Activated effector memory CD4-positive, alpha-beta T cell treated with anti-CD3 and anti-CD28 coated beads, Interleukin-2, amount 50 U/mL, for 16 hours (primary cell): ENCODE measurements around the gene SYNRG.

Source experiments
- DNase-seq: peaks from one replicate; pipeline ENCODE4 v3.0.0-alpha.2; 2020

Gene SYNRG

GRCh38 chr17:37466471-37466870, 142.7 kb downstream of the SYNRG start:
- DNase-seq, result no peak

GRCh38 chr17:37465069-37465616, 144.1 kb downstream of the SYNRG start:
- no peak for DNase-seq
